Stimulated activated CD4-positive, alpha-beta T cell treated with anti-CD3 and anti-CD28 coated beads, Interleukin-15, amount 100 ng/mL, for 24 hours (primary cell): Measurements from ENCODE around the gene GNPTAB.
"Not testable (repeated sequence)": the region's sequence is repeated elsewhere in the genome, so short reads cannot be mapped to it uniquely, and the experiment has no call there.

Experiments
- DNase-seq: peaks from one replicate; pipeline ENCODE4 v3.0.0-alpha.2; 2020

GNPTAB gene

GRCh38 chr12:101767537-101767936 is 63.2 kb downstream of the GNPTAB start:
- DNase-seq = no peak

GRCh38 chr12:101764051-101764792 is 66.5 kb downstream of the GNPTAB start:
- DNase-seq = no peak

- DNase-seq = no peak
Measured at GRCh38 chr12:101763246-101763931, 67.4 kb downstream of the GNPTAB start.

- no peak for DNase-seq
Measured at GRCh38 chr12:101761781-101762180, 69.0 kb downstream of the GNPTAB start.

GRCh38 chr12:101761350-101761749 is 69.4 kb downstream of the GNPTAB start:
- no peak for DNase-seq

GRCh38 chr12:101759396-101760047 is 71.2 kb downstream of the GNPTAB start:
- DNase-seq = no peak

- DNase-seq = no peak
Measured at GRCh38 chr12:101750152-101750551, 80.6 kb downstream of the GNPTAB start.

- DNase-seq = no peak
Measured at GRCh38 chr12:101749657-101750056, 81.1 kb downstream of the GNPTAB start.

GRCh38 chr12:101748907-101749306 is 81.9 kb downstream of the GNPTAB start:
- DNase-seq = no peak

- DNase-seq = no peak
Measured at GRCh38 chr12:101747697-101748096, 83.1 kb downstream of the GNPTAB start.

- no peak for DNase-seq
Measured at GRCh38 chr12:101746661-101747060, 84.1 kb downstream of the GNPTAB start.

- no peak for DNase-seq
Measured at GRCh38 chr12:101746196-101746595, 84.6 kb downstream of the GNPTAB start.

- no peak for DNase-seq
Measured at GRCh38 chr12:101745481-101745880, 85.3 kb downstream of the GNPTAB start.

GRCh38 chr12:101743724-101744472 is 86.9 kb downstream of the GNPTAB start:
- no peak for DNase-seq

- no peak for DNase-seq
Measured at GRCh38 chr12:101743242-101743641, 87.5 kb downstream of the GNPTAB start.

GRCh38 chr12:101740980-101741379 is 89.8 kb downstream of the GNPTAB start:
- no peak for DNase-seq

- DNase-seq = no peak
Measured at GRCh38 chr12:101740566-101740965, 90.2 kb downstream of the GNPTAB start.

GRCh38 chr12:101738920-101739665 is 91.7 kb downstream of the GNPTAB start, which contains the start of gene SYCP3:
Gene SYCP3 (minus strand): TSS chr12:101739462. CDS start chr12:101737935, 1,527 bp downstream.
- no peak for DNase-seq

GRCh38 chr12:101737476-101737875 is 93.3 kb downstream of the GNPTAB start:
- DNase-seq = no peak

- not testable (repeated sequence) for DNase-seq
Measured at GRCh38 chr12:101734482-101734881, 96.3 kb downstream of the GNPTAB start.

GRCh38 chr12:101733166-101733565 is 97.6 kb downstream of the GNPTAB start:
- DNase-seq = no peak

GRCh38 chr12:101732318-101732717 is 98.4 kb downstream of the GNPTAB start:
- no peak for DNase-seq
